K562 (cell line): ENCODE measurements around the gene SUOX. TPM values are rescaled to one million over a fixed set of nuclear protein-coding genes. Genes with fewer than 3 reads are reported as not detected.

ENCODE experiments used
- ATAC-seq: fragments of 200-7000 bp; cut with Tn5 transposase; 3 replicates; pipeline ENCODE4 v1.9.1; 2020; ENCODE audit warnings: moderate library complexity
- BruUV-seq: library from RNA; stranded (reverse); fragments of 400-500 nt; replicated peaks from 2 replicates; lab custom pipeline; 2021; lab: Mats Ljungman, UMichigan
- CTCF ChIA-PET: fragments of 300-600 bp; formaldehyde crosslinking; extraction: SDS; loops from one replicate; lab custom pipeline; 2021; ENCODE audit warnings: low intra/inter-chr PET ratio; lab: Yijun Ruan, JAX
- POLR2A ChIA-PET: fragments of 300-600, 350-650 bp; sonication (Branson Sonifier 250); formaldehyde crosslinking; extraction: SDS; loops from one replicate; lab custom pipeline; 2021; ENCODE audit warnings: antibody characterized with exemption, inconsistent platforms; lab: Yijun Ruan, JAX
- DNase-seq, 4 experiments: peaks; one replicate each; pipeline versions ENCODE4 v3.0.0 to v3.0.0-alpha.2; 2011 to 2018; ENCODE audit warnings: low spot score in 3 of 4, mixed read lengths in 3 of 4; ENCODE audit errors: extremely low read depth in 1 of 4
- FAIRE-seq: peaks from 2 replicates; lab custom pipeline; 2011; peaks lifted over from hg19 to GRCh38; lab: Jason Lieb, UNC
- H2AFZ ChIP-seq: 2 replicates; pipeline ENCODE4 v1.6.0; 2011; ENCODE audit warnings: low read depth, low read length, control low read depth, inconsistent platforms
- H3K27ac ChIP-seq: fragments of 200-600 bp; 3 replicates; pipeline ENCODE4 v1.8.0; 2011; ENCODE audit warnings: low read depth, mild to moderate bottlenecking, control low read depth, inconsistent platforms, low read length, moderate library complexity, mixed read lengths; ENCODE audit errors: extremely low read depth
- H3K27me3 ChIP-seq, 2 experiments: fragments of 300-600 bp in 1 of 2; 2 replicates in 1 of 2; 3 replicates in 1 of 2; pipeline versions ENCODE4 v1.6.0 to v1.8.0; 2011; ENCODE audit warnings: inconsistent platforms in 2 of 2, low read length in 2 of 2, mild to moderate bottlenecking in 1 of 2, mixed read lengths in 1 of 2, moderate library complexity in 1 of 2; ENCODE audit not compliant: control insufficient read depth in 2 of 2, insufficient read depth in 2 of 2
- H3K36me3 ChIP-seq: fragments of 300-600 bp; 3 replicates; pipeline ENCODE4 v1.8.0; 2011; ENCODE audit warnings: mild to moderate bottlenecking, low read length, inconsistent platforms; ENCODE audit not compliant: control insufficient read depth, insufficient read depth
- H3K4me1 ChIP-seq, 2 experiments: fragments of 200-600 bp in 1 of 2; replicated peaks in 1 of 2; 2 replicates in 1 of 2; 3 replicates in 1 of 2; pipeline versions ENCODE4 v1.5.1 to v1.8.0; 2011; ENCODE audit warnings: inconsistent platforms in 2 of 2, low read length in 2 of 2, mild to moderate bottlenecking in 1 of 2, mixed read lengths in 1 of 2, moderate library complexity in 1 of 2; ENCODE audit not compliant: control insufficient read depth in 2 of 2, insufficient read depth in 2 of 2
- H3K4me2 ChIP-seq: 2 replicates; pipeline ENCODE4 v1.6.1; 2011; ENCODE audit warnings: low read length, control low read depth, inconsistent platforms, mixed read lengths; ENCODE audit not compliant: insufficient read depth
- H3K4me3 ChIP-seq: fragments of 200-600 bp; sonication (generic), shearing (Covaris generic); 2 replicates; pipeline ENCODE4 v1.5.1; 2016; ENCODE audit warnings: control low read depth, inconsistent platforms
- H3K79me2 ChIP-seq: fragments of 200-600 bp; 3 replicates; pipeline ENCODE4 v1.8.0; 2011; ENCODE audit warnings: low read length, inconsistent platforms; ENCODE audit not compliant: control insufficient read depth, insufficient read depth
- H3K9ac ChIP-seq, 2 experiments: 2 replicates each; pipeline versions ENCODE4 v1.6.0 to v1.6.1; 2011; ENCODE audit warnings: low read depth in 2 of 2, low read length in 2 of 2, control low read depth in 1 of 2, inconsistent platforms in 1 of 2, mild to moderate bottlenecking in 1 of 2, mixed read lengths in 1 of 2; ENCODE audit not compliant: insufficient read depth in 1 of 2
- H3K9me1 ChIP-seq: one replicate; pipeline ENCODE4 v1.6.0; 2011; ENCODE audit warnings: inconsistent platforms, mild to moderate bottlenecking, low read length, moderate library complexity; ENCODE audit not compliant: control insufficient read depth, insufficient read depth
- H3K9me3 ChIP-seq: replicated peaks from 2 replicates; pipeline ENCODE4 v1.5.1; 2011; ENCODE audit warnings: low read depth, low read length, inconsistent platforms; ENCODE audit not compliant: control insufficient read depth, insufficient read depth
- H4K20me1 ChIP-seq: replicated peaks from 2 replicates; pipeline ENCODE4 v1.6.1; 2011; ENCODE audit warnings: low read length, inconsistent platforms, mixed read lengths; ENCODE audit not compliant: control insufficient read depth, insufficient read depth
- MAFF ChIP-seq: IDR thresholded peaks from 2 replicates; pipeline ENCODE4 v1.6.1; 2012; ENCODE audit warnings: low read length, improper control_type of control experiment
- RBM39 ChIP-seq: fragments of 200-400 bp; formaldehyde crosslinking; optimal IDR thresholded peaks from 2 replicates; pipeline ENCODE3; 2018; ENCODE audit warnings: low read depth, low read length
- ZNF316 ChIP-seq: fragments of 450-650 bp; IDR thresholded peaks from 2 replicates; pipeline ENCODE4 v1.6.1; 2016
- ZNF384 ChIP-seq: IDR thresholded peaks from 2 replicates; pipeline ENCODE4 v1.6.1; 2012; ENCODE audit warnings: low read depth, low read length, improper control_type of control experiment
- WGBS: fragments of 100-300 bp; shearing (Covaris generic); methylation state at CpG from one replicate; pipeline ENCODE4 v1.1.6; 2016; ENCODE audit warnings: low coverage, mixed read lengths; ENCODE audit not compliant: insufficient coverage; ENCODE audit errors: missing lambda C conversion rate; 5-methylcytosine and 5-hydroxymethylcytosine counted together
- in situ Hi-C: fragments of 300-500 bp; cut with MboI; formaldehyde crosslinking; loops from 4 replicates; pipeline ENCODE4 v1.15.0; 2018; ENCODE audit warnings: inconsistent platforms, mixed read lengths
- intact Hi-C: fragments of 100-400 bp; cut with micrococcal nuclease; formaldehyde crosslinking; loops from 2 replicates; pipeline ENCODE4 v1.14.2; 2022
- polyA plus RNA-seq, 8 experiments: library from polyadenylated mRNA; depleted of rRNA in 4 of 8; stranded (reverse) in 5 of 8; unstranded in 3 of 8; fragments of >200 nt; fragmentation: Nextera tagmentation in 2 of 8; fragmentation: Illumina TruSeq in 1 of 8; extraction: Ambion mirVana in 2 of 8; extraction: Trizol in 1 of 8; gene quantifications; 2 replicates each; pipeline versions ENCODE4 v1.2.1 to v1.2.3, GENCODE V29; 2011 to 2014; ENCODE audit warnings: inconsistent platforms in 1 of 8, missing spikeins in 1 of 8
- total RNA-seq, 7 experiments: library from RNA; depleted of rRNA in 6 of 7; stranded (reverse); fragments of >200 nt in 6 of 7; fragmentation: Illumina TruSeq in 2 of 7; extraction: Trizol in 2 of 7; gene quantifications; 2 replicates each; pipeline versions ENCODE4 v1.2.1 to v1.2.3, GENCODE V29; 2011 to 2021; ENCODE audit warnings: low replicate concordance in 1 of 7

The SUOX gene
- total and polyA plus RNA-seq, 9 of the 15 experiments (the other 6 are each of a cell fraction or from before 2014, with no cell fraction given), result 9.2 to 39.7 (median 25.4) TPM

- no peaks in the 10 kb centered on the region for H3K9me3 ChIP-seq
- H3K9me1 ChIP-seq, result no peaks in the 10 kb centered on the region
- H3K9ac ChIP-seq, result peak overlapping the region; percentile 81 to 86; a peak in 3 of 4 replicates
- TF ChIP-seq ZNF316 (0 out of 2 replicates have a peak, but pooled peaks have one; percentile 1), RBM39 (no peak), MAFF (0 out of 2 replicates have a peak, but pooled peaks have one; percentile 7), ZNF384 (peak; percentile 73; the same call in 1 of the 2 replicates)
- in situ Hi-C loops (no loop called here), intact Hi-C loops (loop anchor here (2.0 to 5.0 kb wide), 2 partner anchors 45 to 48 kb away; partner anchors contain the start of genes IKZF4 and PYM1)
- peak overlapping the region; percentile 61 for H2AFZ ChIP-seq
- ChIA-PET CTCF (interaction anchor here (0.7 kb wide), 1 partner anchor 191 kb away, joined by 7 read pairs; no protein-coding TSS in a partner anchor), POLR2A (interaction anchor here (0.8 to 1.2 kb wide), 2 partner anchors 47 to 1717 kb away, joined by 3 read pairs; no protein-coding TSS in a partner anchor)
- peak overlapping the region; percentile 99 for H3K4me2 ChIP-seq
- DNase-seq (no peak), FAIRE-seq (no peak), ATAC-seq (no peak)
- no TSS peak for BruUV-seq
- WGBS, result 25% methylated on average over 1 of the region's 1 CpG
- no peaks in the 10 kb centered on the region for H3K27me3 ChIP-seq
- H3K4me3 ChIP-seq, result peak overlapping the region; percentile 47
- H4K20me1 ChIP-seq, result no peaks in the 10 kb centered on the region; the same call in 1 of the 2 replicates
- peak overlapping the region; percentile 88 for H3K27ac ChIP-seq
- peaks cover 11 to 28% of the 10 kb centered on the region in 2 experiments for H3K4me1 ChIP-seq
- H3K36me3 ChIP-seq, result peaks cover 58% of the 10 kb centered on the region
- peaks cover 54% of the 10 kb centered on the region for H3K79me2 ChIP-seq
Observed at GRCh38 chr12:55972456-55972855, 24.6 kb upstream of the SUOX start.
